OCI-LY3 (cell line): Measurements from ENCODE around the gene MYL2.

ENCODE experiments used
- CTCF ChIP-seq: fragments of 200-600, 300-600 bp; sonication (generic); IDR thresholded peaks from 2 replicates; pipeline ENCODE4 v1.5.1; 2014; ENCODE audit warnings: antibody characterized with exemption, low read length, low read depth
- EZH2phosphoT487 ChIP-seq: fragments of 200-600 bp; shearing (Covaris generic); IDR thresholded peaks from 2 replicates; pipeline ENCODE4 v1.6.1; 2018; ENCODE audit warnings: antibody characterized with exemption, mixed run types, low read depth

- TF ChIP-seq CTCF (no peak), EZH2phosphoT487 (no peak)
These were observed 9.4 kb upstream of the MYL2 start for GRCh38 chr12:110929818-110930217.
